Keratinocyte (primary cell): ENCODE measurements around the gene SERP1. TPM values are rescaled to one million over a fixed set of nuclear protein-coding genes. Genes with fewer than 3 reads are reported as not detected.
A peak's percentile ranks its signal among the peaks of the same experiment; 100 is the strongest.

ENCODE experiments used
- DNase-seq: peaks from one replicate; pipeline ENCODE4 v3.0.0-alpha.2; 2011; ENCODE audit warnings: low read depth, missing footprints, low spot score
- FAIRE-seq: peaks from 2 replicates; lab custom pipeline; 2011; peaks lifted over from hg19 to GRCh38; lab: Jason Lieb, UNC
- H2AFZ ChIP-seq: 2 replicates; pipeline ENCODE4 v1.6.0; 2012; ENCODE audit warnings: low read length, control low read depth, inconsistent platforms; ENCODE audit not compliant: control insufficient read depth
- H3K27ac ChIP-seq: 2 replicates; pipeline ENCODE4 v1.5.1; 2011; ENCODE audit warnings: low read length; ENCODE audit not compliant: control insufficient read depth, insufficient read depth
- H3K27me3 ChIP-seq: 3 replicates; pipeline ENCODE4 v1.6.0; 2011; ENCODE audit warnings: low read length; ENCODE audit not compliant: control insufficient read depth, insufficient read depth; ENCODE audit errors: extremely low read depth
- H3K36me3 ChIP-seq, 2 experiments: 2 replicates in 1 of 2; 3 replicates in 1 of 2; pipeline ENCODE4 v1.5.1; 2011; ENCODE audit warnings: low read length in 2 of 2, mild to moderate bottlenecking in 1 of 2; ENCODE audit not compliant: control insufficient read depth in 2 of 2, insufficient read depth in 2 of 2; ENCODE audit errors: extremely low read depth in 1 of 2
- H3K4me1 ChIP-seq: 3 replicates; pipeline ENCODE4 v1.5.1; 2011; ENCODE audit warnings: low read length; ENCODE audit not compliant: control insufficient read depth, insufficient read depth; ENCODE audit errors: extremely low read depth
- H3K4me2 ChIP-seq: 3 replicates; pipeline ENCODE4 v1.6.0; 2011; ENCODE audit warnings: low read depth, low read length; ENCODE audit not compliant: control insufficient read depth, insufficient read depth; ENCODE audit errors: extremely low read depth
- H3K4me3 ChIP-seq, 3 experiments: fragments of 200-600 bp in 1 of 3; sonication (generic) in 1 of 3; 2 replicates in 2 of 3; 3 replicates in 1 of 3; pipeline ENCODE4 v1.5.1; 2011 to 2016; ENCODE audit warnings: low read length in 3 of 3, mild to moderate bottlenecking in 3 of 3, control low read depth in 2 of 3, inconsistent platforms in 1 of 3, low read depth in 1 of 3, mixed read lengths in 1 of 3, mixed run types in 1 of 3, moderate library complexity in 1 of 3; ENCODE audit not compliant: control insufficient read depth in 2 of 3, insufficient read depth in 2 of 3; ENCODE audit errors: extremely low read depth in 1 of 3
- H3K79me2 ChIP-seq: 2 replicates; pipeline ENCODE4 v1.6.0; 2012; ENCODE audit warnings: low read length; ENCODE audit not compliant: control insufficient read depth, insufficient read depth
- H3K9ac ChIP-seq: 3 replicates; pipeline ENCODE4 v1.6.0; 2011; ENCODE audit warnings: low read length; ENCODE audit not compliant: control insufficient read depth, insufficient read depth; ENCODE audit errors: extremely low read depth
- H3K9me1 ChIP-seq: 3 replicates; pipeline ENCODE4 v1.6.0; 2011; ENCODE audit warnings: low read length; ENCODE audit not compliant: control insufficient read depth, insufficient read depth; ENCODE audit errors: extremely low read depth
- H3K9me3 ChIP-seq: 2 replicates; pipeline ENCODE4 v1.5.1; 2012; ENCODE audit warnings: low read depth, low read length; ENCODE audit not compliant: control insufficient read depth
- H4K20me1 ChIP-seq: 3 replicates; pipeline ENCODE4 v1.6.0; 2011; ENCODE audit warnings: low read length; ENCODE audit not compliant: control insufficient read depth, insufficient read depth; ENCODE audit errors: extremely low read depth
- EZH2 ChIP-seq: IDR thresholded peaks from one replicate; pipeline ENCODE4 v1.6.1; 2012; ENCODE audit warnings: inconsistent platforms, mild to moderate bottlenecking, low read length, moderate library complexity
- dilution Hi-C: fragments of 300-500 bp; cut with MboI; formaldehyde crosslinking; loops from one replicate; pipeline ENCODE4 v1.7.0; 2020; ENCODE audit warnings: low sequenced_read_pairs; ENCODE audit not compliant: extremely low pct_ligation_motif_present
- polyA minus RNA-seq, 3 experiments: library from RNA; depleted of rRNA, polyadenylated mRNA; stranded (reverse); fragments of >200 nt; gene quantifications; 1 replicate in 1 of 3; 2 replicates in 1 of 3; 3 replicates in 1 of 3; pipeline ENCODE4 v1.2.3, GENCODE V29; 2011
- polyA plus RNA-seq, 5 experiments: library from polyadenylated mRNA; depleted of rRNA in 3 of 5; stranded (reverse) in 3 of 5; stranded (forward) in 1 of 5; unstranded in 1 of 5; fragments of >200 nt; gene quantifications; 1 replicate in 1 of 5; 2 replicates in 3 of 5; 3 replicates in 1 of 5; pipeline versions ENCODE4 v1.2.1 to v1.2.3, GENCODE V29; 2011 to 2012; ENCODE audit warnings: missing spikeins in 2 of 5, low read depth in 1 of 5, low replicate concordance in 1 of 5
- TF ChIP-seq, protein P1 (sequence below), 3 experiments: IDR thresholded peaks in 1 of 3; conservative IDR thresholded peaks in 1 of 3; optimal IDR thresholded peaks in 1 of 3; 2 replicates in 2 of 3; 3 replicates in 1 of 3; pipeline versions ENCODE3 to v1.5.1; 2011; ENCODE audit warnings: low read length in 3 of 3, mild to moderate bottlenecking in 3 of 3, moderate library complexity in 2 of 3, control low read depth in 1 of 3, inconsistent platforms in 1 of 3; ENCODE audit not compliant: insufficient read depth in 2 of 3; ENCODE audit errors: extremely low read depth in 1 of 3

The SERP1 gene
- polyA plus RNA-seq: 56.2 to 84.2 TPM (median 61.8 TPM) in 3 replicates
- 69.5 TPM for polyA plus RNA-seq (2011; ENCODE audit: low read depth)
- polyA plus RNA-seq (2011; cell fraction: cytosol; rRNA removed): 55.0 and 91.6 TPM in 2 replicates
- 44.8 and 58.8 TPM in 2 replicates for polyA plus RNA-seq (2011; cell fraction: nucleus; rRNA removed)
- 84.6 and 89.6 TPM in 2 replicates for polyA plus RNA-seq (2012; ENCODE audit: low replicate concordance)
- 13.7 to 47.3 TPM (median 26.0 TPM) in 3 replicates for polyA minus RNA-seq
- 211 TPM for polyA minus RNA-seq (2011; cell fraction: cytosol; rRNA and poly(A)+ RNA removed)
- polyA minus RNA-seq (2011; cell fraction: nucleus; rRNA and poly(A)+ RNA removed): 46.6 and 49.6 TPM in 2 replicates

DNA sequence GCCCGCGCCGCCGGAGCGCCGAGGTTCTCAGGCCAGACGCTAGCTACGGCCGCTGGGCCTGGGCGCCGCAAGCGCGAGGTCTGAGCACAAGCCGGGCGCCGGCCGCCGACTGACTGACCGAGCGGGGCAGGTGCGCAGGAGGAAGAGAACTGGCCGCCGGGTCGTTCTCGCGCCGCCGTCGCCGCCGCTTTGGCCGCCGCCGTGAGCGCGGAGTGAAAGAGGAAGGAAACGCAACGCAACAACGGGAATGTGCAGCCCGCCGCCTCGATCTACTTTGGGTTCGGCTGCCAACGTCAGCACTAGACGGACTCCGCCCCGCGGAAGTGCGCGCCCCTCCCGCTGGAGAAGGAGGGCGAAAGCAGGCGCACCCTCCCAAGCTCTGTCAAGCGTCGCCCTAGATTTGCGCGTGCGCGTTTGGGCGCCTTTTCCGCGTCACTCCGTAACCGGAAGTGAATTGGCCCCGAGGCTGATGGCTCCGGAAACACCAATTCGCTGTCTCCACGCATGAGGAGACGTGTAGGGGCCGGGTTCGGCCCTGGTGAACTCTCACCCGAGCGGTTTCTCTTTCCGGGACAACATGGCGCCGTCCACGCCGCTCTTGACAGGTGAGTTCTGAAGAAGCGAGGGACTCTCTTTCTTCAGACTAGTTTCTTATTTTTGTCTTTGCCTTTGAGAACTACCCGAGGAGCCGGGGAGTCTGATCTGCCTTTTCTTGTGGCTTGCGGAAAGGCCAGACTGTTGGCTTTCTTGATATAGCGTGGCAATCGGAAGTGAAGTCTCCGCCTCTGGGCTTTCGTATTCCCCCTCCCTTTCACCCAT is at the start of gene SERP1, which contains the start of gene EIF2A:
SERP1 (minus strand) TSS at position 271 of the 819 bp plus-strand sequence. CDS start 361 bp downstream, outside the sequence.
EIF2A (plus strand) TSS at position 562 of the 819 bp plus-strand sequence; CDS start at position 578, 16 bp downstream.
- peak within 1 kb of the TSS; percentile 95 for H3K4me2 ChIP-seq
- dilution Hi-C loops: no loop called here
- H3K27ac ChIP-seq: peak within 1 kb of the TSS; percentile 99
- peak within 1 kb of the TSS; percentile 98 for H3K9ac ChIP-seq
- peaks cover 79% of the 10 kb centered on the region for H3K79me2 ChIP-seq
- peak within 1 kb of the TSS; percentile 94 for H2AFZ ChIP-seq
- FAIRE-seq (peak; percentile 81), DNase-seq (peak; percentile 87)
- peaks cover 23% of the 10 kb centered on the region for H3K4me1 ChIP-seq
- no peaks in the 10 kb centered on the region for H3K9me1 ChIP-seq
- peaks cover 8 to 9% of the 10 kb centered on the region in 2 experiments for H3K36me3 ChIP-seq
- no peaks in the 10 kb centered on the region for H3K27me3 ChIP-seq
- H3K9me3 ChIP-seq: no peaks in the 10 kb centered on the region
- H4K20me1 ChIP-seq: peaks cover 2% of the 10 kb centered on the region
- peak within 1 kb of the TSS; percentile 94 to 99 (median 98) for H3K4me3 ChIP-seq
- no peak for TF ChIP-seq EZH2
- TF ChIP-seq, protein P1, sequence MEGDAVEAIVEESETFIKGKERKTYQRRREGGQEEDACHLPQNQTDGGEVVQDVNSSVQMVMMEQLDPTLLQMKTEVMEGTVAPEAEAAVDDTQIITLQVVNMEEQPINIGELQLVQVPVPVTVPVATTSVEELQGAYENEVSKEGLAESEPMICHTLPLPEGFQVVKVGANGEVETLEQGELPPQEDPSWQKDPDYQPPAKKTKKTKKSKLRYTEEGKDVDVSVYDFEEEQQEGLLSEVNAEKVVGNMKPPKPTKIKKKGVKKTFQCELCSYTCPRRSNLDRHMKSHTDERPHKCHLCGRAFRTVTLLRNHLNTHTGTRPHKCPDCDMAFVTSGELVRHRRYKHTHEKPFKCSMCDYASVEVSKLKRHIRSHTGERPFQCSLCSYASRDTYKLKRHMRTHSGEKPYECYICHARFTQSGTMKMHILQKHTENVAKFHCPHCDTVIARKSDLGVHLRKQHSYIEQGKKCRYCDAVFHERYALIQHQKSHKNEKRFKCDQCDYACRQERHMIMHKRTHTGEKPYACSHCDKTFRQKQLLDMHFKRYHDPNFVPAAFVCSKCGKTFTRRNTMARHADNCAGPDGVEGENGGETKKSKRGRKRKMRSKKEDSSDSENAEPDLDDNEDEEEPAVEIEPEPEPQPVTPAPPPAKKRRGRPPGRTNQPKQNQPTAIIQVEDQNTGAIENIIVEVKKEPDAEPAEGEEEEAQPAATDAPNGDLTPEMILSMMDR (optimal IDR thresholded peaks at IDR 0.05 in 1 of 3, IDR thresholded peaks at IDR 0.05 in 1 of 3, conservative IDR thresholded peaks at IDR 0.05 in 1 of 3; ENCODE audit: extremely low read depth in 1 of 3, insufficient read depth in 2 of 3, low read length in 3 of 3): no peak

DNA sequence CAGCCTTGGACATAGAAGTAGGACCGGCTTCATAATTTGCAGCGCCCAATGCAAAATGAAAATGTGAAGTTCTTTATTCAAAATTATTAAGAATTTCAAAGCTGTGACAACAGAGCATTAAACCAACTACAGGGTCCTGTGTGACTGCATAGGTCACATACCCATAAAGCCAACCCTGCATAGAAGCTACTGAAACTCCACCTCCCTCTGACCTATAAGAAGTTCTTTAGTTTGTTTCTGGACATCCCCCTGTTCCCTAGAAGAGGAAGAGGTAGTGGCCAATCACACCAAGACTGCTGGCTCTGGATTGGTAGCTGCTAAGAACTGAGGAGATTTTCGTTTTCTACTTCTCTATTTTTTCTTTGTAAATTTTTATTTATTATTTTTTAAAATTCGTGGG is 47.9 kb upstream of the SERP1 start:
- H3K9me3 ChIP-seq: no peaks in the 10 kb centered on the region
- H3K4me2 ChIP-seq: no peak overlapping the region
- no peak overlapping the region for H3K4me3 ChIP-seq
- H3K27me3 ChIP-seq: no peaks in the 10 kb centered on the region
- dilution Hi-C loops: no loop called here
- no peak for TF ChIP-seq EZH2
- TF ChIP-seq, protein P1 (optimal IDR thresholded peaks at IDR 0.05 in 1 of 3, IDR thresholded peaks at IDR 0.05 in 1 of 3, conservative IDR thresholded peaks at IDR 0.05 in 1 of 3; ENCODE audit: extremely low read depth in 1 of 3, insufficient read depth in 2 of 3, low read length in 3 of 3): no peak
- no peak overlapping the region for H3K27ac ChIP-seq
- H3K79me2 ChIP-seq: peaks cover 83% of the 10 kb centered on the region
- H3K9me1 ChIP-seq: no peaks in the 10 kb centered on the region
- H3K4me1 ChIP-seq: peaks cover 16% of the 10 kb centered on the region
- FAIRE-seq (no peak), DNase-seq (no peak)
- H3K36me3 ChIP-seq: peaks cover 0 to 4% of the 10 kb centered on the region in 2 experiments
- no peaks in the 10 kb centered on the region for H4K20me1 ChIP-seq
- H3K9ac ChIP-seq: no peak overlapping the region
- H2AFZ ChIP-seq: no peak overlapping the region
